NCI-H345 (cell line): ENCODE results near the gene RDH16.
"Not testable (repeated sequence)": the region's sequence is repeated elsewhere in the genome, so short reads cannot be mapped to it uniquely, and the experiment has no call there.

ENCODE experiments used
- DNase-seq: peaks from one replicate; lab custom pipeline; 2025; lab: John Stamatoyannopoulos, UW

The RDH16 gene

DNA sequence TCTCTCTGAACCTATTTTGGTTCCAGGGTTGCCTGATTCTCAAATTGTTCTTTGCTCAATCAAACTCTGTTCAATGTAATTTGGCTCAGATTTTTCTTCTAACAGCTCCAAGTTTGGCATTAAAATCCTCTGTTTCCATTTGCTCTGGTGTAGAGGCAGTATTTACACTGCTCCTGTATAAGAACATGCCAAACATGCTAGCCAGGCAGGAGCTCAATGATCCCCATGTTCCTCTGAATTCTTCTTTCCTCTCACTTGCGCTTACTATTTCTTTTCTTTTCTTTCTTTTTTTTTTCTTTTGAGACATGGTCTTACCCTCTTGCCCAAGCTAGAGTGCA, 40.4 kb downstream of the RDH16 start:
- DNase-seq, result no peak

DNA sequence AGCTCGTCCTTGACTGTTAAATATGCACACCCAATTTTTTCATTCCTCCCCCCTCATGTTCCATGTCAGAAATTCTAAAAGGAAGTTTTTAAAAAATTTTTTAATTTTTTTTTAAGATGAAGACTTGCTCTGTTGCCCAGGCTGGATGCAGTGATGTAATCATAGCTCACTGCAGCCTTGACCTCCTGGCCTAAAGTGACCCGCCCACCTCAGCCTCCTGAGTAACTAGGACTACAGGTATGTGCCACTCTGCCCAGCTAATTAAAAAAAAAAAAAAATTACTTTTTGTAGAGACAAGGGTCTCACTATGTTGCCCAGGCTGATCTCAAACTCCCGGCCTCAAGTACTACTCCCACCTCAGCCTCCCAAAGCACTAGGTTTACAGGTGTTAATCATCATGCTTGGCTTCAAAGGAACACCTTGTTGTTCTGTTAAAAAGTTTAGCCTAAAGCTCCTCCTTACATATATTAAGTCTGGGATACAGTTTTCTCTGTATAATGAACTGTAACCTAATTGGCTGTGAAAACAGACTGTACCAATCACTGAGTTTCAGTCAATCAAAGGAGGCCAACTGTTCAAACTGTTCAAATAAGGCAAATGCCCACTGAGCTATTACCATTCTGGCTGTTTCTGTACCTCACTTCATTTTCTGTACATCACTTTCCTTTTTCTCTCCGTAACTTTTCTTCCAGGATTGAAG, 41.0 kb downstream of the RDH16 start:
- DNase-seq, result no peak

DNA sequence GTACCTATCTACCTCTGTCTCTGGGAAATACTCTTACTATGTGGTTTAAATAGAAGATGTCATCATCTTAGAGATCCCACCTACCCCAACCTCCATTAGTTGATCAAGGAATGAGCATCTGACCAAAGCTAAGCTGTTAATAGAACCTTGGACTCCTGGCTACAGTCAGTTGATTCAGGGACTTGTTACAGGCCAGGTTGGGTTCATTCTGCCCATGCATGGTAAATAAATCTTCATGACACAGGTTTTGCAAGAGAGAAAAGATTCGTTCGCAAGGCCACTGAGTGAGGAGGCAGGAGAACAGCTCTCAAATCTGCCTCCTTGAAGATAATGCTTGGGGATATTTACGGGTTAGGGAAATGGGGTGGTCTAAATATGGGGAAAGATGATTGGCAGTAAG, 42.7 kb downstream of the RDH16 start:
- DNase-seq, result no peak

DNA sequence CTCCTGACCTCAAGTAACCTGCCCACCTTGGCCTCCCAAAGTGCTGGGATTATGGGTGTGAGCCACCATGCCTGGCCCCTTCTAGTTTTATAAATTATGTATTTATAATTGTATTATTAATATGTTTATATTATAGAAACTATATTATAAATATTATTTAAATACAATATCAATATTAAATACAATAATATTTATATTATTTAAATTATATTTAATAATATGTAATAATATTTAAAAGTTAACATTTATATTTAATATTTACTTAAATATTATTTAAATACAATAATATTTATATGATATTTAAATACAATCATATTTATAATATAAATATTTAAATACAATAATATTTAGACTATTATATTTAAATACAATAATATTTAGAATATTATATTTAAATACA, 43.2 kb downstream of the RDH16 start:
- no peak for DNase-seq

DNA sequence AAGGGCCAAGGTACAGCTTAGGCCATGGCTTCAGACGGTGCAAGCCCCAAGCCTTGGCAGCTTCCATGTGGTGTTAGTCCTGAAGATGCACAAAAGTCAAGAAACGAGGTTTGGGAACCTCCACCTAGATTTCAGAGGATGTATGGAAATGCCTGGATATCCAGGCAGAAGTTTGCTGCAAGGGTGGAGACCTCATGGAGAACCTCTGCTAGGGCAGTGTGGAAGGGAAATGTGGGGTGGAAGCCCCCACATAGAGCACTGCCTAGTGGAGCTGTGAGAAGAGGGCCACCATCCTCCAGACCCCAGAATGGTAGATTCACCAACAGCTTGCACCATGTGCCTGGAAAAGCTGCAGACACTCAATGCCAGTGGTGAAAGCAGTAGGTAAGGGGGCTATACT, 48.0 kb downstream of the RDH16 start:
- DNase-seq, result not testable (repeated sequence)

DNA sequence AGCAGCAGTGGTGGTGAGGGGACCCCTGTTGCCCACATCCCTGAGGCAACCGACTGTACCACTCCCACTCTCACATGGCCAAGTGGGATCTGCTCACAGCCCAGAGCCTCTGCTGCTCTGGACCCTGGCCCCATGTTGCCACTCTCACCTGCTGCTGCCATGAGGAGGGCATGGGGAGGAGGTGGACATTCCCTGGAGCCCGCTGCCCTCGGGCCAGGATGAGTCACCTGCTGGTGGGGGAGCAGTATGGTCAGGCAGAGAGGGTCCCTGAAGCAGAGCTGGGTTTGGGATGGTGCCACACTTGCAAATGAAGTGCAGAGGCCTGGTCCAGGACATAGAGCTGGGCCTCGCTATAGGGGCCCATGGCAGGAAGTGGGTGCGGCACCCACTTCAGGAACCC, 49.3 kb downstream of the RDH16 start:
- no peak for DNase-seq

DNA sequence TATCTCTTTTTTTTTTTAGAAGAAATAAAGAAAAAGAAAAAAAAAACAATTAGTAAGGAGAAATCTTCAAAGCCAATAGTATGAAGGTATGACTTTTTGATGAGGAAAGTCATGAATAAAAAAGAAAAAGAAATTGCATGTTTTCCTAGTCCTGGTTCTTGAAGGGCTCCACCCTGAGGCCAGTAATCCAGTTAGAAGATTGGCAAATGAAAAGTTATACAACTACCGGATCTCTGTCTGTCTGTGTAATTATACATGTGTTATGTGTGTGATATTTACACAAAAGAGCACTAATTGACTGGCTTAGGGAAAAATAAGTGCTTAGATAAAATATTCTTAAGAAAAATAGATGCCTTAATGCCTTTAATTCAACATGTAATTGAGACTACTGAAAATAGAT, 51.6 kb downstream of the RDH16 start:
- no peak for DNase-seq

DNA sequence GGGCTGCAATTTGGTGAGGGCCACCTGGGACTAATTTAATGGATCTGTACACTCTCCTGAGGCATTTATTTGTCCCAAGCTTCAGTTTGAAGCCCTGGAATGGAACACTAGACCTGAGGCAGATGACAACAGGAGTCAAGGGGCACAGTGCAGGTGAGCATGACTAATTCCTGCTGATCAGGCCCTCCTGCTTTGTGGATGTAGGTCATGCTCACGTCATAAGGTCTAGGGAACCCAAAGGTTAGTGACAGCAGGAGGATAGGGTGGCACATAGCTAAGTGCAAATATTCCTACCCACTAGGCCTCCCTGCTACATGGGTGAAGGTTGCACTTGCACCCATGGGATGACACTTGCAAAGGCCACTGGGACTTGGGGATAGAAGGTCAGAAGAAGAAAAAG, 54.0 kb downstream of the RDH16 start:
- no peak for DNase-seq
